GM12878 (cell line): ENCODE data around the gene CLASP1. TPM values are rescaled to one million over a fixed set of nuclear protein-coding genes. Genes with fewer than 3 reads are reported as not detected.

Experiments used
- ATAC-seq: fragments of 200-7000 bp; cut with Tn5 transposase; 3 replicates; pipeline ENCODE4 v1.9.1; 2020; ENCODE audit warnings: mild to moderate bottlenecking, moderate library complexity
- BruUV-seq: library from RNA; stranded (reverse); fragments of 400-500 nt; replicated peaks from 2 replicates; lab custom pipeline; 2021; lab: Mats Ljungman, UMichigan
- CTCF ChIA-PET: fragments of 300-600 bp; sonication (Branson Sonifier 250); formaldehyde crosslinking; extraction: SDS; loops from one replicate; lab custom pipeline; 2021; ENCODE audit warnings: inconsistent platforms; lab: Yijun Ruan, JAX
- POLR2A ChIA-PET: fragments of 350-600 bp; formaldehyde crosslinking; extraction: SDS; loops from one replicate; lab custom pipeline; 2021; ENCODE audit warnings: inconsistent platforms; lab: Charles Lee
- RAD21 ChIA-PET: fragments of 300-600 bp; sonication (Branson Sonifier 250); formaldehyde crosslinking; loops from one replicate; lab custom pipeline; 2023; ENCODE audit warnings: antibody characterized with exemption; ENCODE audit not compliant: unreplicated experiment; lab: Charles Lee
- SMC1A ChIA-PET: fragments of 300-600 bp; sonication (Branson Sonifier 250); formaldehyde crosslinking; loops from one replicate; lab custom pipeline; 2023; ENCODE audit not compliant: unreplicated experiment, uncharacterized antibody; lab: Charles Lee
- DNase-seq: peaks from one replicate; pipeline ENCODE4 v3.0.0-alpha.2; 2011; ENCODE audit warnings: low read depth, low spot score
- FAIRE-seq: peaks from 3 replicates; lab custom pipeline; 2011; peaks lifted over from hg19 to GRCh38; lab: Jason Lieb, UNC
- H2AFZ ChIP-seq: 2 replicates; pipeline ENCODE4 v1.6.0; 2011; ENCODE audit warnings: low read depth, low read length, control low read depth; ENCODE audit not compliant: control insufficient read depth
- H3K27ac ChIP-seq: 2 replicates; pipeline ENCODE4 v1.5.1; 2011; ENCODE audit warnings: control low read depth; ENCODE audit not compliant: control insufficient read depth, insufficient read depth
- H3K27me3 ChIP-seq, 2 experiments: replicated peaks in 1 of 2; 2 replicates each; pipeline versions ENCODE4 v1.6.0 to v1.6.1; 2011; ENCODE audit warnings: low read length in 1 of 2; ENCODE audit not compliant: control insufficient read depth in 2 of 2, insufficient read depth in 2 of 2
- H3K36me3 ChIP-seq, 2 experiments: 2 replicates each; pipeline ENCODE4 v1.5.1; 2011; ENCODE audit warnings: low read length in 1 of 2; ENCODE audit not compliant: control insufficient read depth in 2 of 2, insufficient read depth in 2 of 2
- H3K4me1 ChIP-seq: 2 replicates; pipeline ENCODE4 v1.6.1; 2011; ENCODE audit warnings: mild to moderate bottlenecking, low read length, moderate library complexity, mixed read lengths; ENCODE audit not compliant: control insufficient read depth, insufficient read depth
- H3K4me2 ChIP-seq: 2 replicates; pipeline ENCODE4 v1.6.0; 2011; ENCODE audit warnings: control low read depth; ENCODE audit not compliant: control insufficient read depth, insufficient read depth
- H3K4me3 ChIP-seq: fragments of 200-600 bp; sonication (generic); 2 replicates; pipeline ENCODE4 v1.5.1; 2016
- H3K79me2 ChIP-seq: 2 replicates; pipeline ENCODE4 v1.6.0; 2011; ENCODE audit warnings: low read length; ENCODE audit not compliant: control insufficient read depth, insufficient read depth
- H3K9ac ChIP-seq: 2 replicates; pipeline ENCODE4 v1.8.0; 2011; ENCODE audit warnings: low read length, control low read depth, mixed read lengths; ENCODE audit not compliant: control insufficient read depth, insufficient read depth
- H3K9me3 ChIP-seq: replicated peaks from 3 replicates; pipeline ENCODE4 v1.5.1; 2011; ENCODE audit warnings: mild to moderate bottlenecking, low read length; ENCODE audit not compliant: control insufficient read depth, insufficient read depth
- H4K20me1 ChIP-seq: 2 replicates; pipeline ENCODE4 v1.6.0; 2011; ENCODE audit not compliant: control insufficient read depth, insufficient read depth
- BCL11A ChIP-seq: IDR thresholded peaks from 2 replicates; pipeline ENCODE4 v1.6.1; 2011; ENCODE audit warnings: low read depth, low read length
- CREB1 ChIP-seq: IDR thresholded peaks from 2 replicates; pipeline ENCODE4 v1.6.1; 2012; ENCODE audit warnings: low read depth, mild to moderate bottlenecking, inconsistent platforms
- E2F8 ChIP-seq: fragments of 450-650 bp; IDR thresholded peaks from 2 replicates; pipeline ENCODE4 v1.6.1; 2018; ENCODE audit warnings: mild to moderate bottlenecking, low read depth, moderate library complexity; ENCODE audit not compliant: partially characterized antibody
- EED ChIP-seq: sonication (generic); IDR thresholded peaks from 2 replicates; pipeline ENCODE4 v1.6.1; 2016; ENCODE audit warnings: antibody characterized with exemption, low read depth
- ETV6 ChIP-seq, 2 experiments: fragments of 450-650 bp in 1 of 2; IDR thresholded peaks in 1 of 2; conservative IDR thresholded peaks in 1 of 2; 2 replicates each; pipeline ENCODE4 v1.6.1; 2014; ENCODE audit warnings: antibody characterized with exemption in 1 of 2, borderline replicate concordance in 1 of 2, low read depth in 1 of 2, mild to moderate bottlenecking in 1 of 2, moderate library complexity in 1 of 2
- EZH2 ChIP-seq: IDR thresholded peaks from 2 replicates; pipeline ENCODE4 v1.6.1; 2012; ENCODE audit warnings: low read depth, mild to moderate bottlenecking, control low read depth, inconsistent platforms, low read length, borderline replicate concordance; ENCODE audit not compliant: control insufficient read depth
- FOS ChIP-seq: IDR thresholded peaks from 3 replicates; pipeline ENCODE4 v1.6.1; 2011; ENCODE audit warnings: borderline replicate concordance; ENCODE audit not compliant: insufficient read length; ENCODE audit errors: extremely low read depth
- GATAD2B ChIP-seq: fragments of 450-650 bp; conservative IDR thresholded peaks from 2 replicates; pipeline ENCODE4 v1.6.1; 2017; ENCODE audit warnings: low read depth, mild to moderate bottlenecking, moderate library complexity
- HDAC2 ChIP-seq: fragments of 200-600 bp; sonication (generic); IDR thresholded peaks from 2 replicates; pipeline ENCODE4 v1.6.1; 2017
- MEF2A ChIP-seq: IDR thresholded peaks from 2 replicates; pipeline ENCODE4 v1.6.1; 2011; ENCODE audit warnings: low read depth, mild to moderate bottlenecking, low read length, moderate library complexity; ENCODE audit not compliant: insufficient read depth
- NFXL1 ChIP-seq: fragments of 450-650 bp; IDR thresholded peaks from 2 replicates; pipeline ENCODE4 v1.6.1; 2017; ENCODE audit warnings: antibody characterized with exemption, mild to moderate bottlenecking, borderline replicate concordance
- PAX5 ChIP-seq: IDR thresholded peaks from 2 replicates; pipeline ENCODE4 v1.6.1; 2011; ENCODE audit warnings: low read depth, low read length, borderline replicate concordance
- POLR2A ChIP-seq: IDR thresholded peaks from 2 replicates; pipeline ENCODE4 v1.6.1; 2011; ENCODE audit warnings: low read depth, mild to moderate bottlenecking, low read length
- SIN3A ChIP-seq: IDR thresholded peaks from 2 replicates; pipeline ENCODE4 v1.6.1; 2012; ENCODE audit warnings: low read depth, low read length, improper control_type of control experiment
- STAT3 ChIP-seq: IDR thresholded peaks from 2 replicates; pipeline ENCODE4 v1.6.1; 2011; ENCODE audit warnings: low read depth, low read length, improper control_type of control experiment
- TARDBP ChIP-seq: IDR thresholded peaks from 2 replicates; pipeline ENCODE4 v1.6.1; 2016; ENCODE audit warnings: borderline replicate concordance
- ZBED1 ChIP-seq: IDR thresholded peaks from 2 replicates; pipeline ENCODE4 v1.6.1; 2016; ENCODE audit warnings: borderline replicate concordance
- WGBS: methylation state at CpG from one replicate; pipeline ENCODE4 v1.1.6; 2016; ENCODE audit warnings: low lambda C conversion rate; ENCODE audit not compliant: insufficient replicate concordance, insufficient coverage; ENCODE audit errors: missing lambda C conversion rate; 5-methylcytosine and 5-hydroxymethylcytosine counted together
- in situ Hi-C: fragments of 300-500 bp; cut with MboI; formaldehyde crosslinking; loops from 9 replicates; pipeline ENCODE4 v1.14.3; 2018; ENCODE audit warnings: mixed read lengths
- intact Hi-C: fragments of 100-400 bp; cut with micrococcal nuclease; formaldehyde crosslinking; loops from one replicate; pipeline ENCODE4 v1.14.2; 2022; ENCODE audit not compliant: unreplicated experiment
- polyA plus RNA-seq, 11 experiments: library from polyadenylated mRNA; depleted of rRNA in 4 of 11; unstranded in 6 of 11; stranded (reverse) in 5 of 11; fragments of >200 nt; fragmentation: Nextera tagmentation in 4 of 11; fragmentation: Illumina TruSeq in 1 of 11; extraction: Ambion mirVana in 4 of 11; extraction: Trizol in 1 of 11; gene quantifications; 1 replicate in 1 of 11; 2 replicates in 10 of 11; pipeline versions ENCODE4 v1.2.1 to v1.2.3, GENCODE V29; 2011 to 2016; ENCODE audit warnings: inconsistent platforms in 2 of 11, missing spikeins in 2 of 11, low read depth in 1 of 11
- total RNA-seq, 4 experiments: library from RNA; depleted of rRNA in 3 of 4; stranded (reverse); fragments of >200 nt in 3 of 4; fragmentation: Illumina TruSeq in 1 of 4; extraction: Trizol in 1 of 4; gene quantifications; 2 replicates each; pipeline versions ENCODE4 v1.2.1 to v1.2.3, GENCODE V29; 2013 to 2021

Gene CLASP1
- total and polyA plus RNA-seq, 10 of the 15 experiments (the other 5 are each of a cell fraction or from before 2014, with no cell fraction given) = 1.4 to 62.4 (median 32.9) TPM

- WGBS = over 99% methylated on average over 4 of the region's 4 CpGs
- ChIA-PET CTCF (no interaction called here), SMC1A (no interaction called here), POLR2A (no interaction called here), RAD21 (no interaction called here)
- Histone ChIP-seq H3K4me1 (no peaks in the 10 kb centered on the region), H3K9ac (no peak overlapping the region), H3K36me3 (peaks cover 4 to 24% of the 10 kb centered on the region in 2 experiments; a peak in 2 of 4 replicates), H3K79me2 (no peaks in the 10 kb centered on the region), H3K4me2 (no peak overlapping the region), H3K27ac (no peak overlapping the region), H3K27me3 (no peaks in the 10 kb centered on the region), H3K4me3 (no peak overlapping the region), H4K20me1 (no peaks in the 10 kb centered on the region), H3K9me3 (no peaks in the 10 kb centered on the region), H2AFZ (no peak overlapping the region)
- intact Hi-C loops (no loop called here), in situ Hi-C loops (no loop called here)
- no TSS peak for BruUV-seq
- FAIRE-seq (no peak), ATAC-seq (no peak), DNase-seq (no peak)
- TF ChIP-seq GATAD2B = no peak
- no peak for TF ChIP-seq SIN3A
- TF ChIP-seq ZBED1 = no peak
- TF ChIP-seq PAX5 = no peak
- TF ChIP-seq BCL11A = no peak
- TF ChIP-seq NFXL1 = no peak
- TF ChIP-seq E2F8 = no peak
- TF ChIP-seq HDAC2 = no peak
- TF ChIP-seq CREB1 = no peak
- TF ChIP-seq FOS = no peak
- no peak for TF ChIP-seq STAT3
- TF ChIP-seq POLR2A = no peak
- no peak for TF ChIP-seq TARDBP
- TF ChIP-seq EZH2 = no peak
- no peak for TF ChIP-seq EED
- TF ChIP-seq MEF2A = no peak
- TF ChIP-seq ETV6 (conservative IDR thresholded peaks at IDR 0.05 in 1 of 2, IDR thresholded peaks at IDR 0.05 in 1 of 2; ENCODE audit: borderline replicate concordance in 1 of 2, low read depth in 1 of 2) = no peak
Observed at GRCh38 chr2:121417826-121418225, 231.4 kb downstream of the CLASP1 start.
